ENCODE results near the gene LRRC4B.
"Not testable (repeated sequence)": the region's sequence is repeated elsewhere in the genome, so short reads cannot be mapped to it uniquely, and the experiment has no call there.

Gene LRRC4B, protein sequence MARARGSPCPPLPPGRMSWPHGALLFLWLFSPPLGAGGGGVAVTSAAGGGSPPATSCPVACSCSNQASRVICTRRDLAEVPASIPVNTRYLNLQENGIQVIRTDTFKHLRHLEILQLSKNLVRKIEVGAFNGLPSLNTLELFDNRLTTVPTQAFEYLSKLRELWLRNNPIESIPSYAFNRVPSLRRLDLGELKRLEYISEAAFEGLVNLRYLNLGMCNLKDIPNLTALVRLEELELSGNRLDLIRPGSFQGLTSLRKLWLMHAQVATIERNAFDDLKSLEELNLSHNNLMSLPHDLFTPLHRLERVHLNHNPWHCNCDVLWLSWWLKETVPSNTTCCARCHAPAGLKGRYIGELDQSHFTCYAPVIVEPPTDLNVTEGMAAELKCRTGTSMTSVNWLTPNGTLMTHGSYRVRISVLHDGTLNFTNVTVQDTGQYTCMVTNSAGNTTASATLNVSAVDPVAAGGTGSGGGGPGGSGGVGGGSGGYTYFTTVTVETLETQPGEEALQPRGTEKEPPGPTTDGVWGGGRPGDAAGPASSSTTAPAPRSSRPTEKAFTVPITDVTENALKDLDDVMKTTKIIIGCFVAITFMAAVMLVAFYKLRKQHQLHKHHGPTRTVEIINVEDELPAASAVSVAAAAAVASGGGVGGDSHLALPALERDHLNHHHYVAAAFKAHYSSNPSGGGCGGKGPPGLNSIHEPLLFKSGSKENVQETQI

DNA sequence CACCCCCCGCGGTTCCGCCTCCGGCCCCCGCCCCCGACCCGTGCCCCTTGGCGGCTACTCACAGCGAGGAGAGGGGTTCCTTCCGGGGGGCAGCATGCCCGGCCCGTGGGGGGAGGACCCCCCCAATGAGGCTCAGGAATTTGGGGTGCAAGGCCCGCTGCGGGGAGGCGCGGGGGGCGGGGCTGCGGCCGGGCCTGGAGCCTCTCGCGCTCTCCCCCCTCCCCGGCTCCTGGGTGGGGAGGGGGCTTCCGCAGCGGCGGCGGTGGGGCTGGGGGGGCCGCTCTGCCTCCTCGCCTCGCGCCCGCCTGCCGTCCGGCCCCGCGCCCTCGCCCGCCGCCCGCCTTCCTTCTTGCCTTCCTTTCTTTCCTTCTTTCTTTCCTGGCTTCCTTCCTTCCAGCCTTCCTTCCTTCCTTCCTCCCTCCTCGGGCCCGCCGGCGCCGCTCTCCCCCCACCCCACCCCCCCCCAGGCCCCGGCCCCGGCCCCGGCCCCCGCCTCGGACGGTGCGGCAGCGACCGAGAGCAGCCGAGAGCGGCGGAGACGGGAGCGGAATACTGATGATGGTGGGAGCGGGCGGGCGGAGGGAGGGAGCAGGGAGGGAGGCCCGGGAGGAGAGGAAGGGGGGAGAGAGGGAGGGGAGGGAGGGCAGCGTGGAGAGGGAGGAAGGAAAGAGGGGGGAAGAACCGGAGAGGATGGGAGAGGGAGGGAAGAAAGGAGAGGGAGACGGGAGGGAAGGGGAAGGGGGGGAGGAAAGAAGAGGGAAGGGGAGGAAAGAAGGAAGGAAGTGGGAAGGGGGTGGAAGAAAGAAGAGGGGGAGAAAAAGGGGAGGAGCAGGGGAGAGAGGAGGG is at the start of gene LRRC4B:
TSS of gene LRRC4B (minus strand) at position 554 of the 846 bp plus-strand sequence. CDS start 19,597 bp downstream, outside the sequence.
- DNase-seq (ENCODE audit: low read depth in 2 of 2) = no peak

DNA sequence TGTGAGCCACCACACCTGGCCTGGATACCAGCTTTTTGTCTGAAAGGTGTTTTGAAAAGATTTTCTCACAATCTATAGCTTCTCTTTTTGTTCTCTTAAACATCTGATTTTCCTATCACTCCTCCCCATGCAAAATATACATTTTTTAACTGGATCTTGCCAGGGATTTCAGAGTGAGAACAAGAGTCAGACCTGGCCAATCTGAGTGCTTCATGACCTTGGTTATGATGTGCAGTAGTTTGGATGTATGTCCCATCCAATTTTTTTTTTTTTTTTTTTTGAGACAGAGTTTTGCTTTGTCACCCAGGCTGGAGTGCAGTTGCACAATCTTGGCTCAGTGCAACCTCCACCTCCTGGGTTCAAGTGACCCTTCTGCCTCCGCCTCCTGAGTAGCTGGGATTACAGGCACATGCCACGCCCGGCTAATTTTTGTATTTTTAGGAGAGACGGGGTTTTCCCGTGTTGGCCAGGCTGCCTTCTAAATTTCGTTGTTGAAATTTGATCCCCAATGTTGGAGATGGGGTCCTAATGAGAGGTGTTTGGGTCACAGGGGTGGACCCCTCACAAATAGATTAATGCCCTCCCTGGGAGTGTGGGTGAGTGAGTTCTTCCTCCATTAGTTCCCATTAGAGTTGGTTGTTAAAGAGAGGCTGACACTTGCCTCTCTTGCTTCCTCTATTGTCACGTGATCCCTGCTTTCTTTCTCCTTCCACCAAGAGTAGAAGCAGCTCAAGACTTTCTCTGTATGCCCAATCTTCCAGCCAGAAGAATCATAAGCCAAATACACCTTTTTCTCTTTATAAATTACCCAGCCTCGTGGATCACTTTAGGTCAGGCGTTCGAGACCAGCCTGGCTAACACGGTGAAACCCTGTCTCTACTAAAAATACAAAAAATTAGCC is 44.5 kb upstream of the LRRC4B start:
- DNase-seq (ENCODE audit: low read depth in 2 of 2) = not testable (repeated sequence)

DNA sequence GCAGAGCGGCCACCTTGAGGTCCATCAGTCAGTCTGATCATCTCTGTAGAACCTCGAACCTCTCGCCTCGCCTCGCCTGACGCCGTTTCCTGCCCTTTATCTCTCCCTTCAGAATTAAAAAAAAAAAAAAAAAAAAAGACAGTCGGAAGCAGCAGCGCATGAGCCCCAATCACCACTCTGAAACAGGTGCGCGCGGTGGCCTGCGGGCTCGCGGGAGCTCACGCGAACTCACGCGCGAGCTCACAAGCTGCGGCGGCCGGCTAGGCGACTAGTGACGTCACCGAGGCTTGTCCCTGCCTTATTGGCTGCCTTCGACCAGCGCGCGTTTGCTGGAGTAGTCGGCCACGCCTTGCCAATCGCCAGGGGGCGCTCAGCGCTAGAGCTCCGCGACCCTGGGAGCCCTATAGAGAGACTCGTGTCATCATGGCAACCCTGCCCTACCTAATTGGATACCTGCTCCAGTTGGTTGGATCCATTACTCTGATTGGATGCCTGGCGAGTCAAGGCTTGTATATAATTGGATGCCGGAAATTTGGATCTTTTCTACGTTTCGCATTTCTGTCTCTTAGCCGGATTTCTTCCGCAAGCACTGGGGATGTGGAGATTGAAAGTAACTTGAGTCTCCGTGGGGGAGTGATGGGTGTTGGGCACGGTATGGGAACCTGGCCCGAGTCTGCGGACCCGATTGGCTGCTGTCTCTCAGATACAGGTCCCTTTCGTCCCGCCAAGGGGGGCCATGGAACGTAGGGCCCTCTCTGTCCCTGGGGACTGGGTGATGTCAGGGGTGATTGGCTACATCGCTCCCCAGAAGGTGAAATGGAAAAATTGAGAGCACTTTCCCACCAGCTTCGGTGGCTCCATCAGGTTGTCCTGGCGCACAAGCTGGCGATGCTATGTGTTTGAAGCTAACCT is 39.9 kb upstream of the LRRC4B start:
- DNase-seq (ENCODE audit: low read depth in 2 of 2) = peak; percentile 36 to 70

DNA sequence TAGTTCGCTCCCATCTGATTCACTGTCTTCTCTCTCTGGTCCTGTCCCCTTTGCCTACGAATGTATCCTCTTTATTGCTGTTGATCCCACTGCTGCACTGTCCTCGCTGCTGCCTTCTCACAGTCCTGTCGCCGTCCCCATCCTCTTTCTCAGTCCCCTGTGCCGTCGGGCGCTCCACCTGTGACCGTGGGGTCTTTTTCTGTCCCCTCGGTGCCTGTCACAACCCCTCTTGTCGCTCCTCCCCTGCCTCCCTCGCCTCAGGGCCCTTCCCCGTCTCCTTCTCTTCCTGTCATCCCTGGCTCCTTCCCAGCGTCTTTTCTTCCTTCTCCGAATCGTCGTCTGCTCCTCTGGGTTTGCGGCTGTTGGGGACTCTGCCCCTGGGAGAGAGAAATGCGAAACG is 39.2 kb upstream of the LRRC4B start:
- no peak for DNase-seq (ENCODE audit: low read depth in 2 of 2)

DNA sequence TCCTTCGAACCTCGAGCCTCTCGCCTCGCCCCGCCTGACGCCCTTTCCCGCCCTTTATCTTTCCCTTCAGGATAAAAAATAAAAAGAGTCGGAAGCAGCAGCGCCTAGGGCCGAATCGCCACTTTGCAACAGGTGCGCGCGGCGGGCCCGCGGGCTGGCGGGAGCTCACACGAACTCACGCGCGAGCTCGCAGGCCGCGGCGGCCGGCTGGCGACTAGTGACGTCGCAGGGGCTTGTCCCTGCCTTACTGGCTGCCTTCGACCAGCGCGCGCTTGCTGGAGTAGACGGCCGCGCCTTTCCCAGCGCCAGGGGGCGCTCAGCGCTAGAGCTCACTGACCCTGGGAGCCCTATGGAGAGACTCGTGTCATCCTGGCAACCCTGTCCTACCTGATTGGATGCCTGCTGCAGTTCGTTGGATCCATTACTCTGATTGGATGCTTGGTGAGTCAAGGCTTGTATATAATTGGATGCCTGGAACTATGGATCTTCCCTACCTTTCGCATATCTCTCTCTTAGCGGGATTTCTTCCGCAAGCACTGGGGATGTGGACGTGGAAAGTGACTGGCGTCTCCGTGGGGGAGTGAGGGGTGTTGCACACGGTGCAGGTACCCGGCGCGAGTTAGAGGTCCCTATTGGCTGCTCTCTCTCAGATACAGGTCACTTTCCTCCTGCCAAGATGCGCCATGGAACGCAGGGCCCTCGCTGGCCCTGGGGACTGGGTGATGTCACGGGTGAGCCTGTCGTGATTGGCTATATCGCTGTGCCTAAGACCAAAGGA is 38.0 kb upstream of the LRRC4B start:
- DNase-seq (ENCODE audit: low read depth in 2 of 2) = not testable (repeated sequence)

DNA sequence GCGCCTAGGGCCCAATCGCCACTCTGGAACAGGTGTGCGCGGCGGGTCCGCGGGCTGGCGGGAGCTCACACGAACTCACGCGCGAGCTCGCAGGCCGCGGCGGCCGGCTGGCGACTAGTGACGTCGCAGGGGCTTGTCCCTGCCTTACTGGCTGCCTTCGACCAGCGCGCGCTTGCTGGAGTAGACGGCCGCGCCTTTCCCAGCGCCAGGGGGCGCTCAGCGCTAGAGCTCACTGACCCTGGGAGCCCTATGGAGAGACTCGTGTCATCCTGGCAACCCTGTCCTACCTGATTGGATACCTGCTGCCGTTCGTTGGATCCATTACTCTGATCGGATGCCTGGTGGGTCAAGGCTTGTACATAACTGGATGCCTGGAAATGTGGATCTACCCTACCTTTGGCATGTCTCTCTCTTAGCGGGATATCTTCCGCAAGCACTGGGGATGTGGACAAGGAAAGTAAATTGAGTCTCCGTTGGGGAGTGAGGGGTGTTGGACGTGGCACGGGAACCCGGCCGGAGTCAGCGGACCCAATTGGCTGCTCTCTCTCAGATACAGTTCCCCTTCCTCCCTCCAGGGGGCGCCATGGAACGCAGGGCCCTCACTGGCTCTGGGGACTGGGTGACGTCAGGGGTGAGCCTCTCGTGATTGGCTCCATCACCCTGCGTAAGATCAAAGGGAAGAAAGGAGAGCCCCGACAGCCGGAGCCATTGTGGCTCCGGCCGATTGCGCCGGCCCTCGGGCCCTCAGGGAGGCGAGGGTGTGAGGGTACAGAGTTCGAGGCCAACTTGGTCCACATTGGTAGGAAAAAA is 36.2 kb upstream of the LRRC4B start:
- DNase-seq (ENCODE audit: low read depth in 2 of 2) = not testable (repeated sequence)

DNA sequence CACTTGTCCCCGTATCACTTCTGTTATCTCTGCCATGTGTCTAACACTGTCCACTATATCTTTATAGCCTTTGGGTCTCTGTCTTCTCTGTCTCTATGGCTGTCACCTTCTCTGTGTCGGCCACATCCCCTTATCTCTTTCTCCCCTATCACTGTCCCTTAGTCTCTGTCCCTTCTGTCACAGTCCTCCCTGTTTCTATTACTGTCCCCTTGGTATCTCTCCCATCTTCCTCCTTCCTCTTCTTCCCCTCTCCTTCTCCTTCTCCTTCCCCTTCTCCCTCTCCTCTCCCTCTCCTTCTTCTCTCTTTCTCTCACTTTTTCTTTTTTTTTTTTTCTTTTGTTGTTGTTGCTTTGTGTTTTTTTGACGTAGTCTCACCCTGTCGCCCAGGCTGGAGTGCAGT is 34.7 kb upstream of the LRRC4B start:
- no peak for DNase-seq (ENCODE audit: low read depth in 2 of 2)

DNA sequence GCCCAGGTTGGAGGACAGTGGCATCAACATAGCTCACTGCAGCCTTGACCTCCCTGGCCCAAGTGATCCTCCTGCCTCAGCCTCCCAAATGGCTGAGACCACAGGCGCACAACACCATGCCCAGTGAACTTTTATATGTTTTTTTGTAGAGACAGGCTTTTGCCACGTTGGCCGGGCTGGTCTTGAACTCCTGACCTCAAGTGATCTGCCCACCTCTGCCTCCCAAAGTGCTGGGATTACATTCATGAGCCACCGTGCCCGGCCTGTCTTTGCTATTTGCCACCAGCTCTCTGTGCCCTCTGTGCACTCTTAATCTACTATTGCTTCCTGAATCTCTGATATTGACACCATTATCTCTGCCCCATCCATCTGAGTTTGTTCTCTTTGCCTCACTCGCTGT is 34.3 kb upstream of the LRRC4B start:
- no peak for DNase-seq (ENCODE audit: low read depth in 2 of 2)

DNA sequence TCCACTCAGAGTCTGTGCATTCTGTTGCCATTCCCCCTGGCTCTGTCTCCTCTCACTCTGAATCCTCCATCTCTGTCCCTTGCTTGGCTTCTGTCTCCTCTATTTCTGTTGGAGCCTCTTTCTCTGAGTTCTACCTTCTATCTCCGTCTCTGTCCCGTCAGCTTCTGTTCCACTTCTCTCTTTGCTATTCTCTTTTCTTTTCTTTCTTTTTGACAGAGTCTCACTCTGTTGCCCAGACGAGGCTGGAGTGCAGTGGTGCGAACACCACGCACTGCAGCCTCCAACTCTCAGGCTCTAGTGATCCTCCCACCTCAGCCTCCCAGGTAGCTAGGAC is 33.8 kb upstream of the LRRC4B start:
- DNase-seq (ENCODE audit: low read depth in 2 of 2) = no peak

DNA sequence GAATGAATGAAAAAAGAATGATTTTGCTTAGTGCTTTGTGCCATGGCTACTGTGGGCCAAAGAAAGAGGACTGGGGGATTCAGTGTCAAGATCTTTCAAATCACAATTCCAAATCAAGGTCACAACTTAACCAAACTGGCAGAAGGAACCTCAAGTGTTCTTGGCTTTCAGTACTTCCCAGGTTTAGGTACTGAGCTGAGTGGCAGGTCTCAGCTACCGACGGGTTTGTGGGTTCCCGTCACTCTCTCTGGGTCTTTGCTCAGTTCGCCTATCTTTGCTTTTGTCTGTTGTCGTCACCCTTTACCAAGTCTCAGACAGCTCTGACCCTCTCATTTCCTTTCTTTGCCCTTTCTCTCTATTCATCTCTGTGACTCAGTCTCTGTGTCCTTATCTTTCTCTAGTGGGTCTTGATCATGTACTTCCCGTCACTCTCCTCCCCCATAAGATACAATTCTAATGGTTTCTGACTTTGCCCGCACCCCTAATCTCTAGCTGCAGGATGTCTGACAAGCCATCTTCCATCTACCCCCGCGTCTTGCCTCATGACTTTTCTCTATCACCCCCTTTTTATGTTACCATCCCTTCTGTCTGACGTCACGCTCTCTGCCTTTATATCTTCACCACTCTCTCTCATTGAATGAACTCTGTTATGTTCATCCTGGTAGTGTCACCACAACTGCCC is 33.3 kb upstream of the LRRC4B start:
- DNase-seq (ENCODE audit: low read depth in 2 of 2) = no peak

DNA sequence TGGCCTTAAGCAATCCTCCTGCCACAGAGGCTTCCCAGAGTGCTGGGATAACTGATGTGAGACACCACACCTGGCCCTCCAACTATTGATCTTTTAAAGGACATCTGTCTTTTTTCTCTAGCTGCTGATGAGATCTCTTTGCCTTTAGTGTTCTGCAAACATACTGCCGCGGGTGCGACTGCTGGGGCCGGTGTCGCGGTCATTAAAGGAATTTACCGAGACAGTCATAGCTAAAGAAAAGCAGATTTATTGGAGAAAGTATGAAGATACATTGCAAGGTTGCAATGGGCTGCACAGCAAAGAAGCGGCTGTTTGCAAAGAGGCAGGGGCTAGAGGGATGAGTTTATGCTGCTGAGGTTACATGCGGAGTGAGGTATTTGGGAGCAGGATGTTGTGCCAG is 31.2 kb upstream of the LRRC4B start:
- DNase-seq (ENCODE audit: low read depth in 2 of 2) = no peak

DNA sequence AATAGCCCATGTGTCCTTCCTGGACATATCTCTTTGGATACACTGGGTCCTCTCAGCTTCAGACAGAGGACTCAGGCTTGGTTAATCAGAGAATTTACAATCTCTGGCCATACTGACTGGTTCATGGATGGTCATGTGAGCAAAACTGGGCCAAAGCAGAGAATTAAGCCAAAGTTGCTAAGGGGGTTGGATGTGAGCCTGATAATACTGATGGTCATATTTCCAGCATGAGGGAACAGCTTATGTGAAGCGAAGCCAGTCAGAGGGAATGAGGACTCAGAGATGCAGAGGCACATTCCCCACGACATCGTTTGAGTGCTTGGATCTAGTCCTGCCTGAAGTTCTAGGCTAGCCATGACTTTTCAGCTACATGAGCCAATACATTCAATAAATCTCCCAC is 22.0 kb upstream of the LRRC4B start:
- no peak for DNase-seq (ENCODE audit: low read depth in 2 of 2)

DNA sequence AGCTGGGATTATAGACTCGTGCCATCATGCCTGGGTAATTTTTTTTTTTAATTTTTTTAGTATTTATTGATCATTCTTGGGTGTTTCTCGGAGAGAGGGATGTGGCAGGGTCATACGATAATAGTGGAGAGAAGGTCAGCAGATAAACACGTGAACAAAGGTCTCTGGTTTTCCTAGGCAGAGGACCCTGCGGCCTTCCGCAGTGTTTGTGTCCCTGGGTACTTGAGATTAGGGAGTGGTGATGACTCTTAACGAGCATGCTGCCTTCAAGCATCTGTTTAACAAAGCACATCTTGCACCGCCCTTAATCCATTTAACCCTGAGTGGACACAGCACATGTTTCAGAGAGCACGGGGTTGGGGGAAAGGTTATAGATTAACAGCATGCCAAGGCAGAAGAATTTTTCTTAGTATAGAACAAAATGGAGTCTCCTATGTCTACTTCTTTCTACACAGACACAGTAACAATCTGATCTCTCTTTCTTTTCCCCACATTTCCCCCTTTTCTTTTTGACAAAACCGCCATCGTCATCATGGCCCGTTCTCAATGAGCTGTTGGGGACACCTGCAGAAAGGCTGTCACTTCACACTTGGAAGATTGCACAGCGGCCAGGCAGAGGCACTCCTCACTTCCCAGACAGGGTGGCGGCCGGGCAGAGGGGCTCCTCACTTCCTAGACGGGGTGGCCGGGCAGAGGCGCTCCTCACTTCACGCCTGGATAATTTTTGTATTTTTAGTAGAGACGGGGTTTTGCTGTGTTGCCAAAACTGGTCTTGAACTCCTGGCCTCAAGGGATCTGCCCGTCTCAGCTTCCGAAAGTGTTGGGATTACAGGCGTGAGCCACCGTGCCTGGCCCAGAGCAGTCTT is 13.8 kb upstream of the LRRC4B start:
- not testable (repeated sequence) for DNase-seq (ENCODE audit: low read depth in 2 of 2)

DNA sequence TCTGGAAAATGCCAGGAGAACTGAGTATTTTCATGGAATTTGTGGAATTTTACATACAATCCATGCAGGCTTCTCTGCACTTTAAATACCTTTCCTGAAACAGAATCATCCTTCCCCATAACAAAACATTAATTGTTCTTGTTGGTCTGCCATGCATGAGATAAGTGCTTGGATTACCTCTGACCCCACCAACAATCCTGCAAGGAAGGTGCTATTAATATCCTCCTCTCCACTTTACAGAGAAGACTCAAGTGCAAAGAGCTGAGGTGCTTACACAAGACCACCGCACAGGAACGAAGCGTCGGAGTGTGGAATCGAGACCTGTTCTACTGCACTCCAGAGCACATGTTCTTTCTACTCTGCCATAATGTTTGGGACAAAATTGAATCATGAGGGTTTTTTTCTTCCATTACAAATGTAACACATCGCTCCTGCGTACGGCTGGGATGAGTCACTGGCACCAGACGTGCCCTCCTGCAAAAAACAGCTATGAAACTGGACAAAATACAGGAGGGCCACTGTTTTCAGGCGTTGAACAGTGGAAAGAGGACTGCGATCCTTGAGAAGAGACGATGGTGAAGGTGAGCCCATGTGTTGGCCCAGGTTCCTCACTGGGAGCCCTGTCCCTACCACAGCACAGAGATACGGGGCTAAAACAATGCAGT is 12.9 kb upstream of the LRRC4B start:
- no peak for DNase-seq (ENCODE audit: low read depth in 2 of 2)

DNA sequence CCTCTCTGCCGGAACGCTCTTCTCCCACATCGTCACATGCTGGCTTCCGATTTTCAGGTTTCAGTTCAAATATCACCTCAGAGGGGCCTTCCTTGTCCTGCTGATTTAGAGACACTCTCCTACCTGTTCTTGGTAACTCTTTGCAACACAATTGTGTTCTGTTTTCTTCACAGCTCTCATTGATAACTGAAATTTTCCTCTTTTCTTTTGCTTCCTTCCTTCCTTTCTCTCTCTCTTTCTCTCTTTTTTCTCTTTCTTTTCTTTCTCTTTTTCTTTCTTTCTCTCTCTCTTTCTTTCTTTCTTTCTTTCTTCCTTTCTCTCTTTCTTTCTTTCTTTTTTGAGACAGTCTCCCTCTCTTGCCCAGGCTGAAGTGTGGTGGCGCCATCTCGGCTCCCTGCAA is 12.0 kb upstream of the LRRC4B start:
- no peak for DNase-seq (ENCODE audit: low read depth in 2 of 2)

DNA sequence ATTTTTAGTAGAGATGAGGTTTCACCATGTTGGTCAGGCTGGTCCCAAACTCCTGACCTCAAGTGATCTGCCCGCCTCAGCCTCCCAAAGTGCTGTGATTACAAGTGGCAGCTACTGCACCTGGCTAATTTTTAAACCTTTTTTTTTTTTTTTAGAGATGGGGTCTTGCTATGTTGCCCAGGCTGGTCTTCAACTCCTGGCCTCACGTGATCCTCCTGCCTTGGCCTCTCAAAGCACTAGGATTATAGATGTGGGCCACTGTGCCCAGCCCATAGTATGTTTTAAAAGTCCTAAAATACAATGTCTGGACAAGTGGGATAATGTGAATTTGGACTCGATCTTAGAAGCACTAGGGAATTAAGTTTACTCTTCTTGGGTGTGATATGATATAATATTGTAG is 8.5 kb upstream of the LRRC4B start:
- not testable (repeated sequence) for DNase-seq (ENCODE audit: low read depth in 2 of 2)
